ENCODE measurements around the gene HFE.

Gene HFE

DNA sequence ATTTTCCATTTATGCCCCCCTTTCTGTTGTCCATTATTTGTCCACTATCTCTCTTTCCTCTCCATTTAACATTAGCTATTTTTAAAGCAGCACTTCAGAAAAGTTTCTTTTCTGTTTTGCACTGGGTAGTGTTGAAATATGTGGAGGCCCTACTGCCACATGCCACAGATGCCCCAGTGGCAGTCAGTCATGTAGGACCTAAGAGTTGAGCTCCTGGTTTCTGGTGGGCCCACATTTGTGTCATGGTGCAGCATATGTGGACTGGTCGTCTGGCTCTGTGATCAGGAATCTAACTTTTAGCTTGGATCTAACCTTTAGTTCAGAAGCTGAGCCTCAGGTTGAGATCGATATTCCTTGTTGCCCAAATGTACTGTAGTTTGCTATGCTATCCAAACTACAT is 54.8 kb downstream of the HFE start:
- DNase-seq (ENCODE audit: low read depth): no peak
- no peak overlapping the region for H3K4me3 ChIP-seq (ENCODE audit: low read length)
- TF ChIP-seq CTCF (conservative IDR thresholded peaks at IDR 0.05; ENCODE audit: low read depth, low read length): no peak

Data from retinal pigment epithelial cell (primary cell).